Measurements from ENCODE around the gene TBXA2R. TPM values are rescaled to one million over a fixed set of nuclear protein-coding genes. Genes with fewer than 3 reads are reported as not detected.

Gene TBXA2R
- total and polyA plus RNA-seq, 2 of the 4 experiments (the other 2 are of a cell fraction) = 0.36 to 2.3 TPM

DNA sequence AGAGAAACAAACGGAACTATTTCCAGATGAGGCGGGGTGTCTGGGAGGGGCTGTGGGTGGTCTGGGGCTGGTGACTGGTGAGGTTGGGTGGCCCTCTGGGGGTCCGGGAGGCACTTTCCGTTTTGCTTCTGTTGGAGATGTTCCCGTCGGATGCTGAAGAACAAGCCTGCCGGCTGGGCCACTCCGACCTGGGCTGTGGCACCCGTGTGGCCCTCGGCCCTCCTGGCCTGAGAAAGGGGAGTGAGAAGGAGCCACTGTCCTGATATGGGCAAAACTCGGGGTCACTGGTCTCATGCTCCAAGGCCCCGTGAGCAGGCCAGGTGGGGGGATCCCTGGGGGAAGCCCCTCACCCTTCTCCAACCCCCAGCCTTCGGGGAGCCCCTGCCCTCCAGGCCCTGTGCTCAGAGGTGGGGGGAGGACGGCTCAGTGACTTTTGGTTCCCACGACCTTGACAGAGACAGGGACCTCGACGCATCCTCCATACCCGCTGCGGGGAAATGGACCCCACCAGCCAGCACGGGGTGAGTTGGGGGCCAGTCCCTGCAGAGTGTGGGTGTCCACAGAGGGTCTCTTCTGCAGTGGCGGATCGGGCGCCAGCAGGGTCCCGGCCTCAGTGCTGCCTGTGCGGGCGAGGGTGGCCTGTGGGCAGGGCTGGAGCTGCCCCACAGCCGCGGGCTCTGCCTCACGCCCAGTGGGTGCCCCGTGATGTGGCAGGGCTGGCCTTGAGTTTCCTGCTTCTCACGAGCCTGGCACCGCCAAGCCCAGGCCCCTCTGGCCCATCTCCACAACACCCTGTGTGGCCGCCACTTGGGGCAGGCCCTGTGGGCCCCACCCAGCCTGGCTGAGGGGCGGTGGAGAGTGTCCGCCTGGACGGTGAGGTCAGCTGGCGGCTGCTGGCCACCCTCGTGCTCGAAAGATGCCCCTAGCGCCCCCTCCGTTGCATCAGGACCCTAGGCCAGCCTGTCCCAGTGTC is 4.4 kb upstream of the TBXA2R start:
- CTCF ChIA-PET = no interaction called here
- no peak overlapping the region for H2BK5ac ChIP-seq (ENCODE audit: low read depth, low read length, poor library complexity, severe bottlenecking)
- no peak overlapping the region for H3K9ac ChIP-seq (ENCODE audit: low read depth, low read length)
- no peak overlapping the region for H3K4me2 ChIP-seq (ENCODE audit: low read depth, low read length)
- H3K18ac ChIP-seq (ENCODE audit: low read depth, low read length) = no peak overlapping the region
- in situ Hi-C loops (cut with MboI; ENCODE audit: low sequenced_read_pairs) (loop anchor here (25.0 kb wide), 1 partner anchor 299 kb away; no protein-coding TSS in a partner anchor), dilution Hi-C loops (cut with HindIII; ENCODE audit: low sequenced_read_pairs, unreplicated experiment) (no loop called here), intact Hi-C loops (cut with micrococcal nuclease) (loop anchor here (10.0 kb wide), 1 partner anchor 286 kb away; no protein-coding TSS in a partner anchor)
- H4K8ac ChIP-seq (ENCODE audit: low read depth in 2 of 2, low read length in 2 of 2) = no peak overlapping the region
- no peak for ATAC-seq (ENCODE audit: low read depth)
- no peak overlapping the region for H2BK20ac ChIP-seq (ENCODE audit: low read depth, low read length)
- no peak overlapping the region for H3K23ac ChIP-seq (ENCODE audit: low read depth, low read length)
- H3K27ac ChIP-seq (ENCODE audit: insufficient read depth, low read length) = no peak overlapping the region
- no peak overlapping the region for H3K14ac ChIP-seq (replicated peaks; ENCODE audit: low read depth, low read length)
- H2AK5ac ChIP-seq (ENCODE audit: low read depth, low read length) = no peak overlapping the region
- H3K4me3 ChIP-seq (ENCODE audit: insufficient read depth, low read depth, low read length) = no peak overlapping the region
- no peak overlapping the region for H2BK120ac ChIP-seq (ENCODE audit: low read depth, low read length)
- H2BK15ac ChIP-seq (ENCODE audit: low read depth, low read length) = no peak overlapping the region
- no peak overlapping the region for H3K56ac ChIP-seq (ENCODE audit: extremely low read depth, insufficient read depth, low read length)
- WGBS, 2 experiments (ENCODE audit: extremely low coverage in 2 of 2, insufficient read length in 1 of 2) = 91% methylated on average over 7 of the region's 41 CpGs; no CpG with 5 or more reads in 1 of the 2 experiments
- no peak overlapping the region for H4K5ac ChIP-seq (ENCODE audit: low read depth, low read length)
- peaks cover 10% of the 10 kb centered on the region for H3K4me1 ChIP-seq (ENCODE audit: control insufficient read depth, insufficient read depth, low read length)
- H3K27me3 ChIP-seq (ENCODE audit: control insufficient read depth, insufficient read depth, low read length) = no peaks in the 10 kb centered on the region
- H4K20me1 ChIP-seq (ENCODE audit: insufficient read depth, low read length) = no peaks in the 10 kb centered on the region
- H3K9me3 ChIP-seq (ENCODE audit: control insufficient read depth, insufficient read depth, low read length) = no peaks in the 10 kb centered on the region
- no peak overlapping the region for H2AK9ac ChIP-seq (replicated peaks; ENCODE audit: low read depth, low read length, poor library complexity)
- POLR2A ChIA-PET (ENCODE audit: unreplicated experiment) = no interaction called here
- no peak overlapping the region for H4K91ac ChIP-seq (ENCODE audit: insufficient read depth, low read depth, low read length)
- peaks cover 30% of the 10 kb centered on the region for H3K36me3 ChIP-seq (ENCODE audit: control insufficient read depth, insufficient read depth, low read length)
- DNase-seq = no peak
- peaks cover under 1 to 9% of the 10 kb centered on the region in 2 experiments; a peak in 2 of 4 replicates for H3K79me1 ChIP-seq (ENCODE audit: low read depth in 1 of 2, low read length in 2 of 2)
- BruUV-seq (replicated peaks) = no TSS peak
- H3K4ac ChIP-seq (ENCODE audit: low read depth, low read length) = no peak overlapping the region
- 0 out of 2 replicates have a peak, but pooled peaks cover 6% of the 10 kb centered on the region for H3K9me1 ChIP-seq (ENCODE audit: insufficient read depth, low read length)
- no peak overlapping the region for H2AFZ ChIP-seq (replicated peaks; ENCODE audit: low read length, poor library complexity)
- TF ChIP-seq BHLHE40 (IDR thresholded peaks at IDR 0.05; ENCODE audit: low read depth, low read length) (no peak), MXI1 (IDR thresholded peaks at IDR 0.05; ENCODE audit: borderline replicate concordance, low read depth, low read length) (no peak), NFE2L2 (IDR thresholded peaks at IDR 0.05; ENCODE audit: low read depth, low read length) (no peak), MAZ (IDR thresholded peaks at IDR 0.05; ENCODE audit: borderline replicate concordance, low read depth, low read length) (no peak), RAD21 (IDR thresholded peaks at IDR 0.05; ENCODE audit: low read length) (no peak), RFX5 (IDR thresholded peaks at IDR 0.05; ENCODE audit: low read depth, low read length) (no peak), FOS (IDR thresholded peaks at IDR 0.05; ENCODE audit: low read depth, low read length) (no peak), CHD1 (IDR thresholded peaks at IDR 0.05; ENCODE audit: low read depth, low read length) (no peak), CEBPB (IDR thresholded peaks at IDR 0.05; ENCODE audit: low read depth, low read length) (no peak), MAFK (IDR thresholded peaks at IDR 0.05; ENCODE audit: low read depth, low read length) (no peak), SMC3 (IDR thresholded peaks at IDR 0.05; ENCODE audit: low read depth, low read length) (no peak)
- TF ChIP-seq, protein P1, sequence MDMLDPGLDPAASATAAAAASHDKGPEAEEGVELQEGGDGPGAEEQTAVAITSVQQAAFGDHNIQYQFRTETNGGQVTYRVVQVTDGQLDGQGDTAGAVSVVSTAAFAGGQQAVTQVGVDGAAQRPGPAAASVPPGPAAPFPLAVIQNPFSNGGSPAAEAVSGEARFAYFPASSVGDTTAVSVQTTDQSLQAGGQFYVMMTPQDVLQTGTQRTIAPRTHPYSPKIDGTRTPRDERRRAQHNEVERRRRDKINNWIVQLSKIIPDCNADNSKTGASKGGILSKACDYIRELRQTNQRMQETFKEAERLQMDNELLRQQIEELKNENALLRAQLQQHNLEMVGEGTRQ (IDR thresholded peaks at IDR 0.05; ENCODE audit: low read depth, low read length) = no peak
- TF ChIP-seq, protein P2, sequence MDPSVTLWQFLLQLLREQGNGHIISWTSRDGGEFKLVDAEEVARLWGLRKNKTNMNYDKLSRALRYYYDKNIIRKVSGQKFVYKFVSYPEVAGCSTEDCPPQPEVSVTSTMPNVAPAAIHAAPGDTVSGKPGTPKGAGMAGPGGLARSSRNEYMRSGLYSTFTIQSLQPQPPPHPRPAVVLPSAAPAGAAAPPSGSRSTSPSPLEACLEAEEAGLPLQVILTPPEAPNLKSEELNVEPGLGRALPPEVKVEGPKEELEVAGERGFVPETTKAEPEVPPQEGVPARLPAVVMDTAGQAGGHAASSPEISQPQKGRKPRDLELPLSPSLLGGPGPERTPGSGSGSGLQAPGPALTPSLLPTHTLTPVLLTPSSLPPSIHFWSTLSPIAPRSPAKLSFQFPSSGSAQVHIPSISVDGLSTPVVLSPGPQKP (IDR thresholded peaks at IDR 0.05; ENCODE audit: borderline replicate concordance, low read depth, low read length) = no peak
- TF ChIP-seq, protein P3, sequence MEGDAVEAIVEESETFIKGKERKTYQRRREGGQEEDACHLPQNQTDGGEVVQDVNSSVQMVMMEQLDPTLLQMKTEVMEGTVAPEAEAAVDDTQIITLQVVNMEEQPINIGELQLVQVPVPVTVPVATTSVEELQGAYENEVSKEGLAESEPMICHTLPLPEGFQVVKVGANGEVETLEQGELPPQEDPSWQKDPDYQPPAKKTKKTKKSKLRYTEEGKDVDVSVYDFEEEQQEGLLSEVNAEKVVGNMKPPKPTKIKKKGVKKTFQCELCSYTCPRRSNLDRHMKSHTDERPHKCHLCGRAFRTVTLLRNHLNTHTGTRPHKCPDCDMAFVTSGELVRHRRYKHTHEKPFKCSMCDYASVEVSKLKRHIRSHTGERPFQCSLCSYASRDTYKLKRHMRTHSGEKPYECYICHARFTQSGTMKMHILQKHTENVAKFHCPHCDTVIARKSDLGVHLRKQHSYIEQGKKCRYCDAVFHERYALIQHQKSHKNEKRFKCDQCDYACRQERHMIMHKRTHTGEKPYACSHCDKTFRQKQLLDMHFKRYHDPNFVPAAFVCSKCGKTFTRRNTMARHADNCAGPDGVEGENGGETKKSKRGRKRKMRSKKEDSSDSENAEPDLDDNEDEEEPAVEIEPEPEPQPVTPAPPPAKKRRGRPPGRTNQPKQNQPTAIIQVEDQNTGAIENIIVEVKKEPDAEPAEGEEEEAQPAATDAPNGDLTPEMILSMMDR (conservative IDR thresholded peaks at IDR 0.05; ENCODE audit: low read depth, low read length) = no peak
